Subcutaneous adipose tissue (tissue), 4 donors: ENCODE data around the gene CD300LG. TPM values are rescaled to one million over a fixed set of nuclear protein-coding genes. Genes with fewer than 3 reads are reported as not detected.

Experiments
- CTCF ChIP-seq: fragments of 450-650 bp; IDR thresholded peaks from one replicate; pipeline ENCODE4 v1.5.1; 2016; ENCODE audit warnings: low read depth, mild to moderate bottlenecking, control low read depth, antibody characterized with exemption, moderate library complexity
- total RNA-seq, 4 donors: library from RNA; depleted of rRNA; stranded (reverse); fragments of >200 nt; gene quantifications; one replicate each; pipeline ENCODE4 v1.1.0, GENCODE V29; 2016

Gene CD300LG
- total RNA-seq, 4 donors from 2014 or later = 29.5 to 234 (median 50.5) TPM

GRCh38 chr17:43897831-43898230 is 50.9 kb downstream of the CD300LG start:
- no peak for TF ChIP-seq CTCF

- TF ChIP-seq CTCF = no peak
Observed at GRCh38 chr17:43898446-43898845, 51.5 kb downstream of the CD300LG start.

GRCh38 chr17:43900183-43900857 is 53.3 kb downstream of the CD300LG start:
- no peak for TF ChIP-seq CTCF

- TF ChIP-seq CTCF = no peak
Observed at GRCh38 chr17:43900858-43901754, 54.1 kb downstream of the CD300LG start.

GRCh38 chr17:43901861-43902589 is 55.0 kb downstream of the CD300LG start:
- no peak for TF ChIP-seq CTCF

GRCh38 chr17:43905400-43905984 is 58.5 kb downstream of the CD300LG start:
- no peak for TF ChIP-seq CTCF
